Eye (tissue), 1 donor: ENCODE data around the gene ABI3BP.

ENCODE experiments used
- DNase-seq: peaks from one replicate; pipeline ENCODE4 v3.0.0-alpha.2; 2015

The ABI3BP gene

DNA sequence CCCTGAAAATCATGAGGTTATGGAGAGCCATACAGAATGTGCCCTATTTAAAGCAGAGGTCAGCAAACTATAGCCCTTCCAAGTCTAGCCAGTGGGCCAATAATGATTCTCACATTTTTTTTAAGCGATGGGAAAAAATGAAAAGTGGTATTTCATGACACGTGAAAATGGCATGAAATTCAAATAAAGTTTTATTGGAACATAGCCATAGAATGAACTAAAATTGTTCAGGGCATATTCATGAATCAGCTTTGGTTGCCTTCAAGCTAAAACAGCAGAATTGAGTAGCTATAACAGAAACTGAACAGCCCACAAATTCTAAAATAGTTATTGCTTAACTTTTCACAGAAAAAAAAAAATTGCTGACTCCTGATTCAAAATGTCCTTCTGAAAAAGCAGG is 179.4 kb downstream of the ABI3BP start:
- DNase-seq: no peak

DNA sequence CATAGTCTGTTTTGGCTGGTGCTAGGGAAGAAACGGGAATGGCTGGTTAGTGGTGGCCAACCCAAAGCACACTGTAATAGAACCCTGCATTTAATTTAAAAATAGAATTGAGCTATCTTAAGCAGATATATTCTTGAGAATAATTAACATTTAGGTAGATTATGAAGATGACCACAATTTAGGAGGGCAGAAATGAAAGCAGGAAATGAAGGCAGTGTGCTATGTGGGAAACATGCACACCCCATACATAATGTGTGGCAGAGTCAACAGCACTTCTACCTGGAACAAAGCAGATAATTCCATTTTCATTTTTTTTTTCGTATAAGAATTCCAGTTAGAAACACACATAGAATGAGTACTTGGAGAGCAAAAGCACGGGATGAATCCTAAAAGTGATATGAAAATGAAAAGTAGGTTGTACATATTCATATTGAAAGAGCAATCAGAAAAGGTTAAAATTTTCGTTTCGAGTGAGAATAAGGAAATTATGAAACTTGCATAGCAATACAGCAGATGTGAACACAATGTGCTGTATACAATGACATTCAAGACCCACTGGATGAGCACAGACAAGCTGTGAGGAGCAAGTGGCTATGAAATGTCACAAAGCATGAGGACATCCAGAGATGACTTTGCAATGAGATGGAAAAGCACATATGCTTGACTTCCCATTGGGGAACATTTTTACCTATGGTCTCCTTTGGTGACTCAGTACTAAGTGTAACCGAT is 181.3 kb downstream of the ABI3BP start:
- DNase-seq: no peak

DNA sequence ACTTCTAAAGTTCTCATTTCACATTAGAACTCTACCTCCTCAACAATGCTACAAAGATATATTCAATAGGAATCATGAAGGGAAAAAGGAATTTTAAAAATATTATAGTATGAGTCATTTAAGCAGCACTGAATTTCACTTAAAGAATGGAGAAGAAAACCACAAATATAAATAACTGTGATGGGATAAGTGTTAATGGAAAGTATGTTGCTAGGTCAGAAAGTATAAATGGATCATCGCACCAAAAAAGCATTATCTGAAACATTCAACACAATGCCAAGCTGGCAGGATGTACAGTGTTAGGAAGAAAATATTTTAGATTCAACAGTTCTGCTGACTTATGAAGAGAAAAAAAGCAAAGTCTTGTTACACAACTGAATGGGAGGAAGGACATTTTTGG is 182.6 kb downstream of the ABI3BP start:
- no peak for DNase-seq

DNA sequence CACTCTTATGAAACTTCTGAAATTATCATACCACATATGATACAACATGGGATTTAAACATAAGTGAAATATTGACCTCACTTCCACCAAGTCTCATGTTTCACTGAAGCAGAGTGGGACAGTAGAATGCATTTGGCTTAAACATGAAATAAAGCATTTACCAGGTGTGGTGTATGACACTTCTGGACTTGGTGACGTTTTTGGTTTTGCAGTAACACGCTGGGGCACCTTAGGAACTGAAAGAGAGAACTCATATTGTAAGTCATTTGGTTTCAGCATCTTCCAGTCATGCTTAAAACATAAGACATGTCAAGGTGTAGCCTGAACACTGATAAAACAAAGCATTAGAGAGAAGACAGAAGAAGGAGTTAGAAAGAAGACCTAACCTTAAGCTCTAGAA is 188.6 kb downstream of the ABI3BP start:
- DNase-seq: no peak

DNA sequence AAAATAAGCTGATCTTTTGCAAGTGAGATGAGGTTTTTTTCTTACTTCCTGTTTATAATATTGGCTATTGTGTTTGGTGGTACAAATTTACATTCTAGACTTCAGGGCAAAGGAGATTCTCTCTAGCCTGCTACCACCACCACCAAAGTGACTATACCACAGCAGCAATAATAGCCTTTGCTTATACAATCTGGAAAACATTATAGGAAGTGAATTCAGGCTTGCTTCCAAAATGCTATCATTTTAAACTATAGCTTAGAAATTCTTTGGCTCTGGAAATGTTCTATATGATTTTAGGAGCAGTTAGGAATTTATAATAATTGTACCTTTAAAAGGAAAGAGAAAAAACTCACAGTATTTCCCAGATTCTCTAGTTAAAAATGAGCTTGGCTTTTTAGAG is 189.5 kb downstream of the ABI3BP start:
- no peak for DNase-seq

DNA sequence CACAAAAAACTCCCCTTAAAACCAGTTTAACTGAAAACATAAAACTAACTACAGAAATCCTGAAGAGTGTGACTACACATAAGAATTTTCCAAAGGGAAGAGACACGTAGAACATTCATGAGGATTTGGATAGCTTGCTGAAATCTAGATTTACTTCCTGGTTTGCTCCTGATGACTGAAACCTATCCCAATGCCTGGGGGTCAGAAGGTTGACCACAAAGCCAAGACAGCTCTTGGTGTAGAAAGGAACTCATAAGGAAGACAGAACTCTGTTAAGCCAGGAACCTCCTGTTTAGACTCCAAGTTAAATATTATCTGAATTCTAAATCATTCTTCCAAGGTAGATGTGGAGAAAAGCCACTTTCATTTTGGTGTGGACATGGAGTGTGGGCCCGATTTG is 191.1 kb downstream of the ABI3BP start:
- DNase-seq: no peak

DNA sequence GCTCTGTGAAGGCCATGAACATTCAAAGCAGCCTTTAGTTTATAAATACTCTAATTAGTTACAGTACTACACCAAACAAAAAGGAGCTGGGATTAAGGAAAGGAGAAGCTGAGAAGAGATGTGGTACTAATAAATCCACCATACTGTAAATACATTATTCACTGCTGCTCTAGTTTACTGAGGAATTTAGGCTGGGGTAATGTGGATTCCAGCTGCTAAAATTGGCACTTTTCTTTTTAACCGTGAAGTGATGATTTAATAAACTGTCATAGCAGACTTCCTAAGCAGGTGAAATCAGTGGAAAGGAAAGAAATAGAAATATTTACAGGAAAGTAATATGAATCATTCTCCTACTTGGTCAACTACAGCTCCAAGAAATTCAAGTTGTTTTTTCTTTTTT is 195.2 kb downstream of the ABI3BP start:
- DNase-seq: peak; percentile 23

DNA sequence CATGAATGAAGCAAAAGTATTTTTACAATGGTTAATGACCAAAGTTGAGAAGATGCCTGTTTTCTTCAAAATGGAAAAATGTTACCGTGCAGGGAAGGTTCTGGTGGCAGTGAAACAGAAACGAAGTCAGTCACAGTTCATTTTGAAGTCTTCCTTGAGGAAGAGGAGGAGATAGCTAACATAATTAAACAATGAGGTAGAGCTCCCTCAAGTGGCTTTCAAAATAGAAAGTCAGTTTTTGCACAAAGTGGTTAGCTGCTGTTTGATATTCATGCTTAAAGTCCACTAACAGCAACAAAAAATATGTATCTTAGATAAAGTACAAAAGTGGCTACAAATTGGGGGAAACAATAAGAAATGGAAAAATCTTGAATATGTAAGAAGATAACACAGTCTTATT is 196.7 kb downstream of the ABI3BP start:
- no peak for DNase-seq

DNA sequence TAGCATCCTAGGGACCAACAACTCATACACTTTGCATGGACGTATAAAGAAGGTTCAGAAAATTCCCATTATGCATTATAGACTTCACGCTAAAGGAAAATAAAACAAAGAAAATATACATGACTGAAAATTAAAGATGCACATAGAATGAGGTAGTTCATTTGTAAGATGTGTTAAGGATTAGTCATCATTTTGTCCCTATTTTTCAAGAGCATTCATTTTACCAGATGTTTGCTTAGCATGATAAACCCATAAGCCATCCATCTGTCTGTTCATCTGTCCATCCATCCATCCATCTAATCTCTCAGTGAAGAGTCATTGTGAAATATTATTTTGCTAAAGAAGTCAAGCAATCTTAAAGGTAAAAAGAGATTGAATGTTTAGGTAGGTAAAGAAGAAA is 203.6 kb downstream of the ABI3BP start:
- no peak for DNase-seq

DNA sequence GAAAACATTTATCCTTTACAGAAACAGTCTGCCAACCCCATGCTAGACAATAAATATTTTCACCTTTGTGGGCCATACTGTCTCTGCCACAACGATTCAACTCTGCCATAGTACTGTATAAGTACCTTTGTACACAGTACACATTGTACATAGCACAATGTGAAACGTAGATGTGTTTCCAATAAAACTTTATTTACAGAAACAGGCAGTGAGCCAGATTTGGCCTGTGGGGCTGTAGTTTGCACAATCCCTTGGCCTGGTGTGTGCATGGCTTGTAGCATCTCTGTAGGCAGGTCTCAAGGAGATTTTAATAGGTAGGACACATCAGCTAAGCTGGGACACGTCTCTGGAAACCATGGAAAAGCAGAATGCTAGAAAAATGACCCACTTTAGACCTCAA is 209.6 kb downstream of the ABI3BP start:
- no peak for DNase-seq

DNA sequence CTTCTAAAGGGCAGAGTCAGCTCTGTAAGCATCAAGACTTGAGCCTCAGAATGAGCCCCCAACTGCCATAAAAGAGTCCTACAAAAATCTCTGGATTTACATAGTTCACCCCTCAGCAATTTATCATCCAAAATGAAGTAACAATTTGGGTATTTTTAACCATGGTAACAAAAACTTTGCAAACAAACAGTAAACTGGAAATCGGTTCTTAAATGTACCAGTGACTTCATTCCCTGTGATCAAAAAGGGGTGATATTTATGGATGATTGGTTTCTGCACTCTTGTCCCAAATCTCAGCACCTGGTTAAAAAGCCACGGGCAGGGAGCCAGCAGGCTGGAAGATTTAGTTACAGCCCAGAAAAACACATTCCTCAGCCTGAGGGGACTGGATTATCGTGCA is 210.3 kb downstream of the ABI3BP start:
- peak; percentile 42 for DNase-seq

DNA sequence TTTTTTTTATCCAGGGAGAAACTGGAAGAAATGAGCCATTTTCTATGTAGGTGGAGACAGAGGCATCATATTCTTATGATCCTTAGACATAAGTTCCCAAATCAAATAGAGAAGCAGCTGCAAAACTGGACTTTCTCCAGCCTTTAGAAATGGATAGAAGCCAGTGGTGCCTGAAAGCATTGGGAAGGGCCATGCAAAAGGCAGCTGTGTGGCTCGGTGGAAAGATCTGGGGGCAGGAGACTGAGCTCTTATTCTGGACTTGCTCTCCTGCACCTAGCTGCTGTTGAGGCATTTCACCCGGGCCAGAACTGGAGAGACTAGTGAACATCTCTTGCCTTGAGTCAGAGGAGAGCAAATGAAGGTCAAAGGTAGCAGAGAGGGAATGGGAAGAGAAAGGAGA is 210.9 kb downstream of the ABI3BP start:
- DNase-seq: no peak

DNA sequence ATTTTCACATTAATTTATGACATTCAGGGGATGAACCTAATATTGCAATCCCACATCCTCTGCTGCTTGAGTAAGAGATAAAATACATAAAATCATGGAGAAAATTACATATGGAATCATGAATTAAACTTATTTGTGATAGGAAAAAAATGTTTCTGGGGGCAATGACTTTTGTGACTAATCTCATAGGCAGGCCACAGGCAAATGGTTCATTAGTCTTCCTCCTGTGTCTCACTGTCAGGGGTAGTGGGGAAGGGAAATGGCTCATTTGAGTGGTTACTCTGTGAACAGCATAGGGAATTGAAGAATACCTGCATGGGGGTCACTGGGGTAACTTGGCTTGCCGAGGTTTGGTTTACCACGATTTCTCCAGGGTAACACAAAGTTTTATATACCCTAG is 211.9 kb downstream of the ABI3BP start:
- DNase-seq: no peak

DNA sequence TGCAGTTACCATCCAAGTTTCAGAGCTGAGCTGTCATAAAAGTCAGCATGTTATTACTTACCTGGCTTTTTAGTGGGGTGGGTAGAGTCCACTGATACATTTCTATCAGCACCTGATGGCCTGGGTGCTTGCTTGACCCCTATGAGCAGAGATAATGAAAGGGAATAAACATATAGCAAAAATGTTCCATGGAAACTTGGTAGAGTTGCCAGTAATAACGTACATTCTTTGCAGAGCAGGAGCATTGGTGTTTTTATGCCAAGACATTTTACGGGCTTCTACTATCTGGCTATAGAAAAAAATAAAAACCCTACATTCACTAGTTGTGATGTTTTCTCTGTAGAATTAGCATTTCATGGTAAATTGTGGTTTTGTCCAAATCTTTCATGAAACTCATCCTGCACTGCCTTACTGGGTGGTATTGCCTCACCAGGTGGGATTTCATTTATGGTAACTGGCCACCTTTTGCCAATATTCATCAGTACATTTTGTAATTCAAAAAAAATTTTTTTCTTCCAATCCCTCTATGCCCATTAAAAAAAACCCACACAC is 213.1 kb downstream of the ABI3BP start:
- DNase-seq: no peak

DNA sequence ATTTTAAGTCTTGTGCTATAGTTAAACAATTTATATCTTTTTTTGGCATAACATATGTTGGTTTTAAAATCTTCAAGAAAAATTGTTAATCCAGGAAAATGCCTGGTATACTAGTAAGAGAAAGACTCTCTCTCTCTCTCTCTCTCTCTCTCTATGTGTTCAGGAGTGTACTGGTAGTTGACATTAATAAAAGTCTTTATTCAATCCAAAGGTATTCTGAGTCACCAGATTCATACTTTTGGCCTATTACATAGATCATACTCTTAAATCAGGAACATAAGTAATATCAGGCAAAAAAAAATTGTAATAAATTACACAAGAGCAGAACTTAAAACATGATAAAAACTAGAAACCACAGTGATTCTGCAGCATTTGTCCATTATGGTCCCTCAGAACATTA is 213.7 kb downstream of the ABI3BP start:
- DNase-seq: no peak

DNA sequence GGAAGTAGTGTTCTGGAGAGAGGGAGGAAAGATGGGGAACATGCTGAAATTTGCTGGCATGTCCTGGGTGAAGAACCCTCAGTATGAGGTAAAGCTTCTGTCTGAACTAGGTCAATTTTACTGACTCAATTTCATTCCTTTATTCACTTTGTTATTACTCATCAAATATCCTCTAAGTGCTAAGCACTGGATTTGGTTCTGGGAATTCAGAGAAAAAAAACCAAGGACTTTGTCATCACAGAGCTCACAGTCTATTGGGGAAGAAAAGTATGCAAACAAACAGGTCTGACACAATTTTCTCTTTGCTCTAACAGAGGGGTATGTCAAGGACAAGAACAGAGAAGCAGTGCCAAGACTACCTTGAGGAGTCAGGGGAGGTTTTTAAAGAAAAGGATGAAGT is 215.9 kb downstream of the ABI3BP start:
- no peak for DNase-seq

DNA sequence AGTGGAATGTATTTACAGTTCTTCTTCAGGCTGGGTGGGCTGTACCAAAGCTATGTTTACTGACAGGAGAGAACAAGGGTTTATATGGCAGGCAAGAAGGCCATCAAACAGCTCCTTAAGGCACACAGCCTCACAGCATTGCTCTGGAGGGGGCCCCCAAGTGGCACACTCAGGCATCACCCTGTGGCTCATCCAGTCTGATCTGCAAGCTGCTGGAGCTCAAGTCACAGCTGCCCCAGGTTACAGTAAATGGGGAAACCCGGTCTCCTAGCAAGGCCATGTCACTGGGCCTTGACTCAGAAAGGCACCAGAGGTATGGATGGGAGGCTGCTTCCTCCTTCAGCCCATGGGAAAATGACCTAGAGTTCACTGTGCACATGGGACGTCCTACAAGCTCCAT is 216.5 kb downstream of the ABI3BP start:
- DNase-seq: no peak

DNA sequence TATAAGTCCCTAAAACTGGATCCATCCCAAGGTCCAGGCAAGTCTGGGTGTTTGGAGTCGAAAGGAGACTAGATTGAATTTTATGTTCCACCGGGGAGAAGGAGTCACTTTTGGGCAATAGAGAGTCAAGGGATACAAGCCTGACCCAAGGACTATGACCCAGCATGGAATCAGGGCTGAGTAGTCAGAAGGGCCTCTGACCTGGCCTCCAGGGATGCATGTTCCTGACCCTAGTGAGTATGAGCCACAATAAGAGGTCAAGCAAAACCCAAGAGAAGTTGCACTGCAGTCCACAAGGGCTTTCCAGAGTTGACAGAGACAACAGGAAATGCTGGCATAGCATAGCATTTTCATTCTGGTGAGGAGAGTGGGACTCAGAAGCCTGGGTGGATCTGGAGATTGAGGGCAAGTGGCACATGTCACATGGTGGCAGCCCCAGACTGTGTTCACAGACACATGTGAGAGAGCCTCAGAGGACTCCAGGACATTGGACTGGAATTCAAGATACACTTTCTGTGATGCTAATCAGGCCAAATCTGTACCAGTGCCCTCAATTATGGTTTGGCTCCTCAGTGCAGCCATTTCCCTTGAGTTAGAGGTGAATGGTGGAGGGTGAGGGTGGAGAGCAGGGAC is 217.0 kb downstream of the ABI3BP start:
- DNase-seq: no peak

DNA sequence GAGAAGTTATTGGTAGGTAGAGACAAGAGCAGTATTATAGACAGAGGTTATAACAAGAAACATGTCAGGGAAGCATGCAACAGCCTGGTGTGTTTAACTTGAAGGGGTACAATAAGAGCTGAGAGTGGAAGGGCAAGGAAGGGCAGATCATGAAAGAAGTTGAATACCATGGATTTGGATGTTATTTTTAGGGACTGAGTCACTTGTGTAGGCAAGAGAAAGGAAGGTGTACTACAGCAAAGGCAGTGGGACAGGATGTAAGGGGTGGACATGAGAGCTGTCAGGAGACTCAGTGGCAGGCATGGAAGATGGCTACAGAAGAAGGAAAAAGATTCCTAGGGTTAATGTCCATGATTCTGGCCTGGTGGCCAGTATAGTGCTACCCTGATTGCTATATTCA is 217.6 kb downstream of the ABI3BP start:
- DNase-seq: no peak

DNA sequence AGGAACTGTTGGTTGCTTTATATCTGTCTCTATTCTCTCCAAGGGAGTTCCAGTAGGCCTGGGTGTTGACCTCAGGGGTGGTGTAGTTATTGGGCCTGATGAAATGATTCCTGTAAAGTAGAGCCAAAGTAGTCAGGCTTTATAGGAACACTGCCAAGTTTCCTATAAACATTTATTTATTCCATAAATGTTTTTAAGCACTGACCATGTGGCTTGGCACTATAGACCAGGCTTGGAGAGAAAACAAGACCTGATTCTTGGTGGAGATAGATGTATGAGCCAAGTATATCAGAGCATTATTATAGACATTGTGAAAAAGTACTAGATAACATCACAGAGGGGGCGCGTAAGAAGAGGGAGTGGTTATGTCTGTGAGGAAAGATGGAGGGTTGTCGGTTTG is 218.0 kb downstream of the ABI3BP start:
- DNase-seq: no peak

DNA sequence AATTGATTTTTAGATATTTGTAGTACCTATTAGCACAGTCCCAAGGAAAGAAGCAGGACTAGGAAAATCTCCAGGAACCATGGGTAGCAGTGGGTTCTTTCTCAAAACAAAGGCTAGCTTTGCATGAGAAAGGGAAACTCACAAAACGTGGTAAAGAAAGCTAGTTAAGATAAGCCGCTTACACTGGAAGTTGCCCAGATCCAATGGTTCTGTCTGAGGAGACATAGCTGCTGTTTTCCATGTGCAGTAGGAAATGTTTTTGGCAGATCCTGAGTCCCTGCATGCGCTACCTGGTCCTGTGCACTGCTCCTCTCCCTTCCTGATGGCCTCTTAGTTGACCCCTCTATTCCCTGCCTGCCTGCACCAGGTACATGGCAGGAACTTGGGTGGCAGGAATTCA is 223.5 kb downstream of the ABI3BP start:
- no peak for DNase-seq

DNA sequence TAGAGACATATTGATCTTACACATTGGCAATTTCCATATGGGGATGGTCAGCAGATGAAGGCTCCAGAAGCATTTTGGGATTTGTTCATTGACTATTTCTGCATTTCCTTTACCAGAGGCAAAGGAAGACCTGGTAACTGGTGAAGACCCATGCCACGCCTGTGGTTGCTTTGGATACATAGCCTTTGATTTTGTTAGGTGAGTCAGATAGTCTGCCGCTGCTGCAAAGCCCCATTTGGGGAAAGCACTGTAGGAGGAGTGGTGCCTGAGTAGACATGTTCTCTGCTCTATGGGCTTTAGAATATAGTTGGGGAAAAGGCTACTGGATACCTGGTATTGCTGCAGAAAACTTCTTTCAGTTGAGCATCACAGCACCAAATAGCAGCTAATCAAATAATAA is 227.2 kb downstream of the ABI3BP start:
- DNase-seq: no peak

DNA sequence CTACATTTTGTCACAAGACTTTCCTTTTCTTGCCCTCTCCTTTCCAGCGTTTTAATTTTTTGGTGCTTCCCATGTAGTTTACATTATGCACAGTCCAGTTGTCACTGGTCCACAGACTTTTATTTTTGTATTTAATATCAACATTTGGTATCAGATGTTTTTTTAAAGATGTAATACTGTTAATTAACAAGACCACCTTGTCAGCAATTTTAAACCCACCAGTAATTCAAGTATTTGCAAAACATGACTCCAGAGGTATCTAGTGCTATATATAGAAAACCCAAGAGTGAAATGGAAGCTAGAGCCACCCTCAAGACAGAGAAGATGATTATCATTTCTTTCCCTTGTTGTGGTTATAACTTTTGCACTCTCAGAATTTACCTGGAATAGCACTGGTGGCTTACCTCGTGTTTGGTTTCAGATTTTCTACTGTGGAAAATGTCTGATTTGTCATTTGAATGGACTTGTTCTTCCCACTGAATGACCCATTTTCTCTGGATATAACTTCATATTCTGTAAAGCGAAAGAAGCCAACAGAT is 227.7 kb downstream of the ABI3BP start:
- DNase-seq: no peak

DNA sequence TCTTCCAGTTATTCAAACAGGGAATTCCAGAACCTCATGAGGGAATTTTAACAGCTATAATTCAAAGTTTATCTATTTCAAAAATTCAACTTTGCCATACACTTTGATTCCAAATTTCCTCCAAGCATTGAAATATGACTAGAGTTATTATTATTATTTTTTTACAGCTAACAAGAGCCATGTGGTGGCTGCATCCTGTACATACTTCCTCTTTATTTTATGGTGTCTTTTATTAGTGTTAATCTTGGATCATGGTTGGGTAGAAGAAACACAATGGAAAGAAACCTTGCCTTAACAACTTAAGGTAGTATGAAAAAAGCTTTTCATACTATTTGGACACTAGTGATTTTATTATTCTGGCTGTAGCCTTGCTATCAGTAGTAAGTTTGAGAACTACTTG is 231.3 kb downstream of the ABI3BP start:
- no peak for DNase-seq
